H9 (cell line): ENCODE results near the gene ZDHHC13. TPM values are rescaled to one million over a fixed set of nuclear protein-coding genes. Genes with fewer than 3 reads are reported as not detected.
A peak's percentile ranks its signal among the peaks of the same experiment; 100 is the strongest.

Source experiments
- DNase-seq: peaks from one replicate; pipeline ENCODE4 v3.0.0-alpha.2; 2017
- H2AFZ ChIP-seq: one replicate; pipeline ENCODE4 v1.6.1; 2013; ENCODE audit warnings: mild to moderate bottlenecking, low read length, control low read depth, moderate library complexity
- H2AK5ac ChIP-seq: 2 replicates; pipeline ENCODE4 v1.6.1; 2013; ENCODE audit warnings: low read length, control low read depth, mixed read lengths; ENCODE audit not compliant: insufficient read length
- H2BK120ac ChIP-seq: one replicate; pipeline ENCODE4 v1.6.1; 2013; ENCODE audit warnings: low read depth, mild to moderate bottlenecking, low read length, control low read depth, inconsistent platforms; ENCODE audit not compliant: poor library complexity, severe bottlenecking
- H2BK12ac ChIP-seq: 2 replicates; pipeline ENCODE4 v1.6.1; 2013; ENCODE audit warnings: low read length, control low read depth, mixed read lengths, low read depth; ENCODE audit not compliant: insufficient read length
- H2BK15ac ChIP-seq: 2 replicates; pipeline ENCODE4 v1.6.1; 2013; ENCODE audit warnings: low read depth, low read length, control low read depth
- H2BK20ac ChIP-seq: one replicate; pipeline ENCODE4 v1.6.1; 2013; ENCODE audit warnings: low read depth, mild to moderate bottlenecking, low read length, control low read depth, inconsistent platforms; ENCODE audit not compliant: poor library complexity, severe bottlenecking
- H2BK5ac ChIP-seq: 2 replicates; pipeline ENCODE4 v1.6.1; 2013; ENCODE audit warnings: low read length, control low read depth, mixed read lengths; ENCODE audit not compliant: insufficient read length
- H3K14ac ChIP-seq: 2 replicates; pipeline ENCODE4 v1.6.1; 2013; ENCODE audit warnings: low read length, control low read depth; ENCODE audit not compliant: insufficient read depth
- H3K18ac ChIP-seq: 2 replicates; pipeline ENCODE4 v1.6.1; 2013; ENCODE audit warnings: low read depth, mild to moderate bottlenecking, mixed read lengths, low read length, control low read depth; ENCODE audit not compliant: insufficient read length
- H3K23ac ChIP-seq: 2 replicates; pipeline ENCODE4 v1.6.1; 2013; ENCODE audit warnings: low read length, control low read depth, mixed read lengths, low read depth; ENCODE audit not compliant: insufficient read length
- H3K23me2 ChIP-seq: 2 replicates; pipeline ENCODE4 v1.6.1; 2013; ENCODE audit warnings: low read depth, mild to moderate bottlenecking, mixed read lengths, low read length, control low read depth; ENCODE audit not compliant: insufficient read length, poor library complexity, severe bottlenecking
- H3K27ac ChIP-seq: 2 replicates; pipeline ENCODE4 v1.5.1; 2013; ENCODE audit warnings: low read length, control low read depth, mixed read lengths, low read depth; ENCODE audit not compliant: insufficient read length
- H3K27me3 ChIP-seq: 2 replicates; pipeline ENCODE4 v1.6.1; 2013; ENCODE audit warnings: low read length, control low read depth, inconsistent platforms; ENCODE audit not compliant: insufficient read depth
- H3K4ac ChIP-seq: 2 replicates; pipeline ENCODE4 v1.6.1; 2013; ENCODE audit warnings: low read depth, mild to moderate bottlenecking, control low read depth, inconsistent platforms, low read length, moderate library complexity
- H3K4me1 ChIP-seq: 2 replicates; pipeline ENCODE4 v1.6.1; 2013; ENCODE audit warnings: low read length, control low read depth, inconsistent platforms; ENCODE audit not compliant: insufficient read depth
- H3K4me2 ChIP-seq: 2 replicates; pipeline ENCODE4 v1.6.1; 2013; ENCODE audit warnings: low read length, control low read depth, mixed read lengths; ENCODE audit not compliant: insufficient read length, insufficient read depth
- H3K56ac ChIP-seq: 2 replicates; pipeline ENCODE4 v1.6.1; 2013; ENCODE audit warnings: low read depth, mild to moderate bottlenecking, mixed read lengths, low read length, control low read depth; ENCODE audit not compliant: insufficient read length
- H3K79me1 ChIP-seq: 2 replicates; pipeline ENCODE4 v1.6.1; 2013; ENCODE audit warnings: low read depth, mild to moderate bottlenecking, moderate library complexity, low read length, control low read depth, inconsistent platforms; ENCODE audit not compliant: insufficient read depth, poor library complexity, severe bottlenecking
- H3K79me2 ChIP-seq: 2 replicates; pipeline ENCODE4 v1.6.1; 2013; ENCODE audit warnings: low read length, control low read depth, inconsistent platforms; ENCODE audit not compliant: insufficient read depth
- H3K9ac ChIP-seq: 2 replicates; pipeline ENCODE4 v1.6.1; 2013; ENCODE audit warnings: low read length, control low read depth, mixed read lengths; ENCODE audit not compliant: insufficient read length; ENCODE audit errors: extremely low read depth
- H3K9me3 ChIP-seq: one replicate; pipeline ENCODE4 v1.6.1; 2013; ENCODE audit warnings: low read depth, low read length, inconsistent platforms; ENCODE audit not compliant: control insufficient read depth
- H3T11ph ChIP-seq: one replicate; pipeline ENCODE4 v1.6.1; 2013; ENCODE audit warnings: mild to moderate bottlenecking, low read length, control low read depth, inconsistent platforms
- H4K20me1 ChIP-seq: one replicate; pipeline ENCODE4 v1.6.1; 2013; ENCODE audit not compliant: control insufficient read depth, insufficient read length, insufficient read depth
- H4K5ac ChIP-seq: 2 replicates; pipeline ENCODE4 v1.6.1; 2013; ENCODE audit warnings: low read depth, mild to moderate bottlenecking, mixed read lengths, low read length, control low read depth; ENCODE audit not compliant: insufficient read length
- H4K8ac ChIP-seq: replicated peaks from 2 replicates; pipeline ENCODE4 v1.6.1; 2013; ENCODE audit warnings: low read length, control low read depth, mixed read lengths, low read depth; ENCODE audit not compliant: insufficient read length
- H4K91ac ChIP-seq: 2 replicates; pipeline ENCODE4 v1.6.1; 2013; ENCODE audit warnings: low read depth, mild to moderate bottlenecking, moderate library complexity, mixed read lengths, low read length, control low read depth; ENCODE audit not compliant: insufficient read length
- H3K27ac Mint-ChIP-seq, 3 experiments: 2 replicates in 2 of 3; 3 replicates in 1 of 3; pipeline ENCODE4 v1.8.0; 2020 to 2021; ENCODE audit warnings: mixed read lengths in 3 of 3, mild to moderate bottlenecking in 1 of 3, moderate library complexity in 1 of 3
- H3K27me3 Mint-ChIP-seq: 2 replicates; pipeline ENCODE4 v1.8.0; 2021; ENCODE audit warnings: low read depth, mild to moderate bottlenecking, moderate library complexity, mixed read lengths
- H3K36me3 Mint-ChIP-seq, 3 experiments: 2 replicates in 2 of 3; 3 replicates in 1 of 3; pipeline ENCODE4 v1.8.0; 2020 to 2021; ENCODE audit warnings: low read depth in 3 of 3, mixed read lengths in 3 of 3; ENCODE audit not compliant: insufficient read depth in 1 of 3
- H3K4me1 Mint-ChIP-seq, 2 experiments: 2 replicates each; pipeline ENCODE4 v1.8.0; 2020; ENCODE audit warnings: mixed read lengths in 2 of 2
- H3K4me3 Mint-ChIP-seq, 2 experiments: 2 replicates in 1 of 2; 3 replicates in 1 of 2; pipeline ENCODE4 v1.8.0; 2020 to 2021; ENCODE audit warnings: mild to moderate bottlenecking in 2 of 2, mixed read lengths in 2 of 2, moderate library complexity in 1 of 2
- H3K9me3 Mint-ChIP-seq, 2 experiments: 2 replicates in 1 of 2; 3 replicates in 1 of 2; pipeline ENCODE4 v1.8.0; 2020; ENCODE audit warnings: mild to moderate bottlenecking in 2 of 2, mixed read lengths in 2 of 2, moderate library complexity in 1 of 2
- CTCF ChIP-seq: fragments of 200-600 bp; sonication (generic); conservative IDR thresholded peaks from 3 replicates; pipeline ENCODE4 v1.8.0; 2021; ENCODE audit warnings: antibody characterized with exemption, mild to moderate bottlenecking
- WGBS: extraction: QIAGEN DNeasy Blood & Tissue Kit; methylation state at CpG from one replicate; pipeline ENCODE4 v1.1.7; 2013; ENCODE audit warnings: missing lambda C conversion rate, low lambda C conversion rate, mixed read lengths; ENCODE audit not compliant: insufficient read length; ENCODE audit errors: extremely low coverage; 5-methylcytosine and 5-hydroxymethylcytosine counted together
- total RNA-seq: library from RNA; stranded (reverse); gene quantifications from 2 replicates; pipeline ENCODE4 v1.2.1, GENCODE V29; 2021

The ZDHHC13 gene
- total RNA-seq, 1 experiment from 2014 or later: 20.9 TPM

- no peak overlapping the region for H3K4me3 Mint-ChIP-seq
- no peak overlapping the region for H3K56ac ChIP-seq
- H3K36me3 Mint-ChIP-seq: peaks cover 2 to 10% (median 9%) of the 10 kb centered on the region in 3 experiments; a peak in 2 of 7 replicates
- H3K9ac ChIP-seq: no peak overlapping the region
- H2BK12ac ChIP-seq: no peak overlapping the region
- no peaks in the 10 kb centered on the region for H4K20me1 ChIP-seq
- peak overlapping the region; percentile 8 for H2AFZ ChIP-seq
- no peak overlapping the region for H3K18ac ChIP-seq
- no peak overlapping the region for H3K27ac ChIP-seq
- H3K23ac ChIP-seq: no peak overlapping the region
- no peak for TF ChIP-seq CTCF
- no peak overlapping the region for H3T11ph ChIP-seq
- no peak overlapping the region for H3K4ac ChIP-seq
- H3K4me1 ChIP-seq: peaks cover 3% of the 10 kb centered on the region; the same call in 1 of the 2 replicates
- no CpG with 5 or more reads among the region's 15 CpGs for WGBS
- peaks cover 0 to 7% of the 10 kb centered on the region in 2 experiments; a peak in 2 of 4 replicates for H3K4me1 Mint-ChIP-seq
- no peak overlapping the region for H4K5ac ChIP-seq
- no peak overlapping the region for H2BK15ac ChIP-seq
- no peak overlapping the region for H4K91ac ChIP-seq
- peak overlapping the region; percentile 90 for H2BK20ac ChIP-seq
- no peaks in the 10 kb centered on the region for H3K9me3 ChIP-seq
- H2AK5ac ChIP-seq: no peak overlapping the region
- DNase-seq: no peak
- no peak overlapping the region for H2BK120ac ChIP-seq
- H3K79me1 ChIP-seq: no peaks in the 10 kb centered on the region
- H3K23me2 ChIP-seq: no peaks in the 10 kb centered on the region
- peaks cover 2% of the 10 kb centered on the region; the same call in 1 of the 2 replicates for H3K27me3 Mint-ChIP-seq
- H3K27me3 ChIP-seq: no peaks in the 10 kb centered on the region
- no peak overlapping the region for H4K8ac ChIP-seq
- no peak overlapping the region; the same call in 1 of the 2 replicates for H3K14ac ChIP-seq
- H2BK5ac ChIP-seq: no peak overlapping the region
- H3K9me3 Mint-ChIP-seq: peaks cover 0 to 4% of the 10 kb centered on the region in 2 experiments; a peak in 1 of 5 replicates
- no peak overlapping the region for H3K4me2 ChIP-seq
- H3K79me2 ChIP-seq: no peaks in the 10 kb centered on the region
- no peak overlapping the region; a peak in 1 of 7 replicates for H3K27ac Mint-ChIP-seq
Measured at GRCh38 chr11:19218786-19219460, 102.0 kb downstream of the ZDHHC13 start.
